HG03135 (cell line): ENCODE data around the gene RASGRP3.
A peak's percentile ranks its signal among the peaks of the same experiment; 100 is the strongest.
"Not testable (repeated sequence)": the region's sequence is repeated elsewhere in the genome, so short reads cannot be mapped to it uniquely, and the experiment has no call there.

Experiments
- ATAC-seq: cut with Tn5 transposase; IDR thresholded peaks from one replicate; pipeline ENCODE4 v1.9.1; 2021; ENCODE audit warnings: mild to moderate bottlenecking, moderate library complexity; ENCODE audit not compliant: unreplicated experiment

The RASGRP3 gene

GRCh38 chr2:33476131-33476792 is at the start of gene RASGRP3:
TSS of gene RASGRP3 (plus strand) at chr2:33476649. CDS start at chr2:33515137, 38,488 bp downstream.
- peak; percentile 50 for ATAC-seq

GRCh38 chr2:33426666-33427231 is 49.7 kb upstream of the RASGRP3 start:
- ATAC-seq, result no peak

- no peak for ATAC-seq
Observed at GRCh38 chr2:33430077-33430476, 46.4 kb upstream of the RASGRP3 start.

GRCh38 chr2:33430856-33431255 is 45.6 kb upstream of the RASGRP3 start:
- no peak for ATAC-seq

GRCh38 chr2:33432871-33433270 is 43.6 kb upstream of the RASGRP3 start:
- no peak for ATAC-seq

- ATAC-seq, result no peak
Observed at GRCh38 chr2:33433279-33434235, 42.9 kb upstream of the RASGRP3 start.

- ATAC-seq, result no peak
Observed at GRCh38 chr2:33435518-33435917, 40.9 kb upstream of the RASGRP3 start.

GRCh38 chr2:33436083-33436482 is 40.4 kb upstream of the RASGRP3 start:
- ATAC-seq, result no peak

- no peak for ATAC-seq
Observed at GRCh38 chr2:33437297-33437696, 39.2 kb upstream of the RASGRP3 start.

GRCh38 chr2:33437815-33438214 is 38.6 kb upstream of the RASGRP3 start:
- ATAC-seq, result no peak

- ATAC-seq, result peak; percentile 85
Observed at GRCh38 chr2:33441235-33441810, 35.1 kb upstream of the RASGRP3 start.

GRCh38 chr2:33442052-33442451 is 34.4 kb upstream of the RASGRP3 start:
- ATAC-seq, result not testable (repeated sequence)

- no peak for ATAC-seq
Observed at GRCh38 chr2:33442528-33443079, 33.8 kb upstream of the RASGRP3 start.

- no peak for ATAC-seq
Observed at GRCh38 chr2:33443274-33443829, 33.1 kb upstream of the RASGRP3 start.

GRCh38 chr2:33444967-33445366 is 31.5 kb upstream of the RASGRP3 start:
- ATAC-seq, result no peak

- ATAC-seq, result no peak
Observed at GRCh38 chr2:33448220-33448899, 28.1 kb upstream of the RASGRP3 start.

GRCh38 chr2:33451214-33451613 is 25.2 kb upstream of the RASGRP3 start:
- ATAC-seq, result no peak

GRCh38 chr2:33451825-33452224 is 24.6 kb upstream of the RASGRP3 start:
- ATAC-seq, result no peak

GRCh38 chr2:33452545-33452944 is 23.9 kb upstream of the RASGRP3 start:
- no peak for ATAC-seq

GRCh38 chr2:33453905-33454479 is 22.5 kb upstream of the RASGRP3 start:
- ATAC-seq, result no peak
